GM18517 (cell line): Measurements from ENCODE around the gene URGCP.
A peak's percentile ranks its signal among the peaks of the same experiment; 100 is the strongest.

Experiments
- ATAC-seq: cut with Tn5 transposase; IDR thresholded peaks from one replicate; pipeline ENCODE4 v1.9.1; 2021; ENCODE audit warnings: mild to moderate bottlenecking, moderate library complexity; ENCODE audit not compliant: unreplicated experiment

Gene URGCP

DNA sequence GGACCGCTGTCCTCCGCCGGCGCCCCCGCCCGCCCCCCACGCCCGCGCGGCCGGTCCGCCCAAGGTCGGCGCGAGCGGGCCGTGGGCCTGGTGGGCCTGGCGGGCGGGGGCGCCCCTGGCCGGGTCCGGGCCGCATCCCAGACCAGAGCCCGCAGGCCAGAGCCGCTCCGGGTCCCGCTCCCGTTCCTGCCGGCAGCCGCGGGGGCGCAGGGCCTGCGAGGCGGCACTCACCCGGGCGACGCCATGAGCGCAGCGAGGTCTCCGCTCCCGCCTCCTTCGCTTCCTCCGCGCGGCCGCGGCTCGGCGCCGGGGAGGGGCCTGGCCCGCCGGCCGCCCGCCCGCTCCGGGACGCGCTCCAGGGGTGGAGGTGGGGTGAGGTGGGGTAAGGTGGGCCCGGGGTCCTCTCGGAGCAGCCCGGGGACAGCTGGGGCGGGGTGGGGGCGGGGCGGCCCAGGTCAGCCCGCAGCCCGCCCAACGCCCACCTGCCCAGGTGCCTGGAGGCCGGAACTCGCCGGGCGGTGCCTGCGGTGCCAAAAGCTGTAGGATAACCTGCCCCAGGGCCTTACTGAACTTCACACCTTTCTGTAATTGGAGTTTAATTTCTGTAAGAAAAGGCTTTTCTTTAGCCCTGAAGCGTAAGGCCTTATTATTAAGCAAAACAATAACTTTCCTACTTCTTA lies at the start of gene URGCP:
Gene URGCP (minus strand): TSS at position 266 of the 680 bp plus-strand sequence. CDS start 21 bp downstream, at position 245.
- peak; percentile 45 for ATAC-seq

DNA sequence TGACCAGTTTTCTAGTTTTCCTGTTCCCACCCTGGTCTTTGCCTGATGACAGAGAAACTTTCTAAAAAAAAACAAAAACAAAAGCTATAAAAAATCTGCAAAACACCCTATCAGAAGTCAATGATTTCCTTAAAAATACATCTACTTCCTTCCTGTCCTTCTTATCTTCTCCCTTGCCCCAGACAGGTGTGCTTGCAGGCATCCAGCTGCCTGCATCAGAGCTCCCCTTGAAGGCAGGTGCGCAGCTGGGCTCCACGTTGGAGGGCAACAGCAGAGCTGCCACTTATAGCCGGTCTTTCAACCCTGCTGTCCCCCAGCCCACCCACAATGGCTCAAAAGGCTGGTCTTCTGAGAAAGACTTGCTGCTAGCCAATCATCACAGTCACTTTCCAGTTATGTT lies 49.6 kb upstream of the URGCP start:
- no peak for ATAC-seq

GRCh38 chr7:43954524-43955228 lies 48.3 kb upstream of the URGCP start:
- ATAC-seq, result no peak

DNA sequence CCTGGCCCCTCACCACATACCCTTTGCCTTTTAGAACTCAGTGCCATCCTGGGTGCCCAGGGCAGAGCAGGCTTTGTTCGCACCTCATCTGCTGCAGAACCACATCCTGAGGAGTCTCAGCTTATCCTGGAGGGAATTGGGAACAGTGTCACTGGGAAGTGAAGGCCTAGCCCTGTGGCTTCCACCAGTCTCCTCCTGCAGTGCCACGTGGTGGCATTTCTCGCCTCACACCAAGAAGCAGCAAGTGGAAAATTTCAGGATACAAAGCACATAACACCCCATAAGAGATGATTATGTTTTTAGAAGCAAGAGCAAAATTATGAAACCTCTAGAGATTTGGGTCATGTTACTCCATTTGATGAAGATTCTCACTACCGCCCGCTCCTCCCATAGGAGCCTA lies 46.7 kb upstream of the URGCP start:
- ATAC-seq, result no peak

DNA sequence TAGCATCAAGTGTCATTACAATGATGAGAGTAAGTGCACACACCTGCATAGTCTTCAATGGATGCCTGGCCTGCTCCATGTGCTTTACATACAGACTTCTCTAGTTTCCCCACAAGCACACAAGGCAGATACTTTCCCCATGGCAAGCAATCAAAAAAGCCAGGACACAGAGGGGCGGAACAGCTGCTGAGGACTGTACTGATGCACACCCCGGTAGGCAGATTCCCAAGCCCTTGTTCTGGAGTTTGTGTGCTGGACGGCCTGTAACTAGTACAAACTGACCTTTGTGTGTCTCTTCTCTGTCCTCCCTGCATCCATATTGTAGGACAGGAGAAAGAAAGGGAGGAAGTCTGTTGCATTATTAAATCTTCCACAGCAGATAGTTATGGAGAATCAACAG lies 45.6 kb upstream of the URGCP start:
- ATAC-seq, result no peak

DNA sequence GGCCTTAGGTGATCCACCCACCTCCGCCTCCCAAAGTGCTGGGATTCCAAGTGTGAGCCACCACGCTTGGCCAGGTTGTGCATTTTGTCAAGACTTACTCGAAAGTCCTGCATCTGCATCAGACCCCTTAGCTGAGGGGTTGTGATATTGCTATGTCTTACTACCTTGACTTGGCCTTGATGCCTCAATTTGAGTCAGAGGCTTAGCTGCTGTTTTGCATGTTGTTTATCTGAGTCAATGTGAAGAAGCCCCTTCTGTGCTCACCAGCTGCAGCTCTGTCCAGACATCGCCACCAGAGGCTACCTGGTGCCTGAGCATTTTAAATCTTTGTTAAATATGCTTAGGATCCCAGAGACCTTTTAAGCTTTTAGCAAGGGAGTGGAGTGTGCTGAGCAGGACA lies 37.9 kb upstream of the URGCP start:
- no peak for ATAC-seq

GRCh38 chr7:43943417-43944187 lies 37.2 kb upstream of the URGCP start:
- no peak for ATAC-seq

GRCh38 chr7:43942997-43943396 lies 36.6 kb upstream of the URGCP start:
- no peak for ATAC-seq

GRCh38 chr7:43942250-43942649 lies 35.9 kb upstream of the URGCP start:
- no peak for ATAC-seq

DNA sequence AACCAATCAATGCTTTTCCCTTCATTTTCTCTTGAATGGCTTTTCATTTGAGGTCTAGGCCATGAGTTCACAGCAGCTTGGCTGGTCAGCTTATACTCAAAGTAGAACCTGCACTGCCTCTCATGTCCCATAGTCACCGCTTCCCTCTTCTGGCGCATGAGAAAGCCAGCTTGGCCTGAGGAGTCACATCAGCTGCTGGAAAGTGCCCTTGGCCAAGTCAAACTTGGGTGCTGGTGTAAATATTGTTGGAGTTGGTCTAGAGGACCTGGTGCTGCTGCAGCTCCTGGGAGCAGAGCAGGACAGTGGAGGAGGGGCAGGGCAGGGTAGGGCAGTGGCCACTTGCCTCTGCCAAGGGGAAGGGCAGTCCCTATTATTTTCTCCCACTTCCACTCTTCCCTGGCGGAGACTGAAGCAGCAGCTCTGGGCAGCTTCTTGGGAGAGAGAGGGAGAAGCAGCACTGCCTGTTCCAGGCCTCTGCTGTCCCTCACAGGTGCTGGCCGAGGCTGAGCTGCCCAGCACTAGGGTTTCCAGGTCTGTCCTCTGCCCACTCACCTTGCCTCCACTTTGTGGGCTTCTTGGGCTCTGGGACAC lies 32.6 kb upstream of the URGCP start:
- ATAC-seq, result no peak

- no peak for ATAC-seq
Measured at GRCh38 chr7:43937444-43937843, 31.0 kb upstream of the URGCP start.

DNA sequence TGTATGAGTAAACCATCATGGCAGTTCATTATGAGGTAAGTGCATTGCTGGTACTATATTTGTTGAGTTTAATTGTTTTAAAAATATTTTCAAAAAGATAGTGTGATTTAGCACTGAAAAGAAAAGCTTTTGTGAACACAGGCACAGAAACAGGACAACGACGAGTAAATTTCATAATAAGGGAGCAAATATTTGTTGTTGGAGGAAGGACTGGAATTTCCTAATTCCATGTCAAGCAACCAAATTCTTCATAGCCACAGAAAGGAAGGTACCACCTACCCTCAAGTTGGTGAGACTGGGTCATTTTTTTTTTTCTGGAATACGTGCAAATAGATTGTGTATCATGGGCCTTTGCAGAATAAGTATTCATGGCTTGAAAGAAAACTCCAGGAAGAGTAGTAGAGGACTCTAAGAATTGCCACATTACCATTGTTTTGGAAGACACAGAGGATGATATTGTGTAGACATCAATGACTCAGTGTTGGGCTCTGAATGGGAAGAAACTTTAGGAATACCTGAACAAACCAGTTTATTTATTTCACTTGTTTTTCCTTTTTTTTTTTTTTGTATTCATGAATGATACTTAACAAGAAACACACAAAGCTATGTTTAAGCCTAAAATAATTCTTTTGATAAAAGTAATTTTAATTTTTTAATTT lies 27.6 kb upstream of the URGCP start:
- no peak for ATAC-seq

- ATAC-seq, result no peak
Measured at GRCh38 chr7:43931346-43931745, 24.9 kb upstream of the URGCP start.

GRCh38 chr7:43929529-43930457 lies 23.4 kb upstream of the URGCP start:
- ATAC-seq, result no peak

DNA sequence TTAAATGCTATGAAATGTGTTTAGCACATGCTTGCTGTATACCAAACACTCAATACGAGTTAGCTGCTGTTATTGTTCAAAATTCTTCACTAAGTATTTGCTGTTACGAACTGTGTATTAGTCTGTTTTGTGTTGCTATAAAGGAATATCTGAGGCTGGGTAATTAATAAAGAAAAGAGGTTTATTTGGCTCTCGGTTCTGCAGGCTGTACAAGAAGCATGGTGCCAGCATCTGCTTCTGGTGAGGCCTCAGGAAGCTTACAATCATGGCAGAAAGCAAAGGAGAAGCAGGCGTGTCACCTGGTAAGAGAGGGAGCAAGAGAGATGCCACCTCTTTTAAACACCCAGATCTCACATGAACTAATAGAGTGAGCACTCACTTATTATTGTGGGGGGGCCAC lies 21.4 kb upstream of the URGCP start:
- no peak for ATAC-seq

DNA sequence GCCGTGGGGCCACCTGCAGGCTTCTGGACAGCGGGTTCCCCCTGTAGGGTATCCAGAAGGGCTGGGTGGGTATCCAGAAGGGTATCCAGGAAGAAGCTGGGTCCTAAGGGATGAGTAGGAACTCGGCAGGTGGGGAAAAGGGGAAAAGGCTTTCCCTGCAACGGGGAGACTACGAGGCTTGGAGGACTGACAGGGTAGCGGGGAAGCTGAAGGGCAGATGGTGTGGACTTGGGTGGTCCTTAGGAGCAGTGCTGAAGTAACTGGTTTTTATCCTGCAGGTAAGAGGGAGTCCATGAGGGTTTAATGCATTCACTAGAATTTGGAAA lies 20.4 kb upstream of the URGCP start:
- ATAC-seq, result no peak

- ATAC-seq, result peak; percentile 88
Measured at GRCh38 chr7:43925984-43926797, 19.8 kb upstream of the URGCP start, which contains the start of gene UBE2D4. Gene UBE2D4, plus strand, starts transcription at chr7:43926436. Its CDS starts 97 bp downstream, at chr7:43926533.

GRCh38 chr7:43922726-43923125 lies 16.3 kb upstream of the URGCP start:
- no peak for ATAC-seq

- ATAC-seq, result no peak
Measured at GRCh38 chr7:43921423-43921822, 15.0 kb upstream of the URGCP start.
